Stimulated activated CD4-positive, alpha-beta T cell treated with anti-CD3 and anti-CD28 coated beads, Interleukin-1b, Interleukin-23, amount 100 ng/mL, for 48 hours (primary cell): ENCODE data around the gene ELP5.

Source experiments
- DNase-seq: peaks from one replicate; pipeline ENCODE4 v3.0.0-alpha.2; 2020

The ELP5 gene, protein sequence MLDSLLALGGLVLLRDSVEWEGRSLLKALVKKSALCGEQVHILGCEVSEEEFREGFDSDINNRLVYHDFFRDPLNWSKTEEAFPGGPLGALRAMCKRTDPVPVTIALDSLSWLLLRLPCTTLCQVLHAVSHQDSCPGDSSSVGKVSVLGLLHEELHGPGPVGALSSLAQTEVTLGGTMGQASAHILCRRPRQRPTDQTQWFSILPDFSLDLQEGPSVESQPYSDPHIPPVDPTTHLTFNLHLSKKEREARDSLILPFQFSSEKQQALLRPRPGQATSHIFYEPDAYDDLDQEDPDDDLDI

GRCh38 chr17:7252176-7253043, at the start of gene ELP5:
Gene ELP5, plus strand, starts transcription at chr17:7252215. Its CDS starts 336 bp downstream, at chr17:7252551.
- peak; percentile 93 for DNase-seq

- no peak for DNase-seq
These were observed 48.6 kb upstream of the ELP5 start for GRCh38 chr17:7203391-7203790.

- no peak for DNase-seq
These were observed 47.7 kb upstream of the ELP5 start for GRCh38 chr17:7204336-7204735.

DNA sequence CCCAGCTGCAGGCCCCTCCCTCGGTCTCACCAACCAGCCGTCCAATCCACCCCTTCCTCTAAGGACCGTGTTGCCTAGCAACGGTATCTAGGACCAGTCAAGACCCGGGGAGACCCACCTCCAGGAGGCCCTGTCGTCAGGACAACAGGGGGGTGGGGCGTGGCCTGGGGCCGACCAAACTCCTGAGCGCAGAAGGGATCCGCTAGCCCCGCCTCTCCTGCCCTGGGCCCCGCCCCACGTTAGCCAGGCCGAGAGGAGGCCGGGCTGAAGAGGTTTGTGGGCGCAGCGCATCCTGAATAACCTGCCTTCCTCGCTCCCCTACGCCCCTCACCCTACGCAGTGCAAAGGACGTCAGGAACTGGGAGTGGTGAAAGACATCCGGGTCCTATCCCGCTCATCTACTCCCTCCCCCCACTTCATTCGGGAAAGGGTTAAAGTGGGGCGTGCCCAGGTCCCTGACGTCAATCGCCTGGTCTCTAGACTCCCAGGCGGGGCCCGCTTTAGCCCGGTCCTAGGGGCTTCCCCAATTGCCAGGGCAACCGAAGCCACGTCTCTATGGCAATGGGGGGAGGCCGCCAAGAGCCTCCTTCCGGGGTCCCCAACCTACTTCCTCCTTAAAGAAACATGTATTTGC, 47.1 kb upstream of the ELP5 start:
- DNase-seq: peak; percentile 90

GRCh38 chr17:7205561-7205960, 46.5 kb upstream of the ELP5 start:
- no peak for DNase-seq

GRCh38 chr17:7207120-7208001, 44.7 kb upstream of the ELP5 start:
- DNase-seq: no peak

DNA sequence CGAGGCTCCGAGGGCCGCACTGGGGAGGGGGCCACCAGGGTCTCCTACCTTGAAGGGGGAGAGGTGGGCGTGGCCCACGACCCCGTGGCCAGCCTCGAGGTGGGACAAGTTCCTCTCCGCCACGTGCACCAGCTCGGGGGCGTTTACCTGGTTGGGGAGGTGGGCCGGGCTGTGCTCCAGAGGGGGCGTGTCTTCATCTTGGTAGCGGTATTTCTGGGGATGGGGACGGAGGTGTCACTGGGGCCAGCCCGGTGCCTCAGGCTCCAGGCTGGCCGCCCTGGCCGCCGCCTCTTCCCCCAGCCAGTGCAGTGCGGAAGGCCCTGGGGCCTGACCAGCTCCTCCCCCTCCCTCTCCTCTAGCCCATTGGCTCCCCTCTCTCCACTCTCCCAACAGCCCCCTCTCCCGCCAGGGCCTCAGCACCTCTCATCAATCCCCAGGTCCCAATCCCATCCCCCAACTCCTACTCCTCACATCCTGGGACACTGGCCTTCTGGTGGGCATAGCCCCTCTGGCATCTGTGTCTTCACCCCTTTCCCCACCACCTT, 43.9 kb upstream of the ELP5 start:
- no peak for DNase-seq

- DNase-seq: no peak
These were observed 43.1 kb upstream of the ELP5 start for GRCh38 chr17:7208754-7209460.

GRCh38 chr17:7211491-7212273, 40.3 kb upstream of the ELP5 start:
- no peak for DNase-seq

DNA sequence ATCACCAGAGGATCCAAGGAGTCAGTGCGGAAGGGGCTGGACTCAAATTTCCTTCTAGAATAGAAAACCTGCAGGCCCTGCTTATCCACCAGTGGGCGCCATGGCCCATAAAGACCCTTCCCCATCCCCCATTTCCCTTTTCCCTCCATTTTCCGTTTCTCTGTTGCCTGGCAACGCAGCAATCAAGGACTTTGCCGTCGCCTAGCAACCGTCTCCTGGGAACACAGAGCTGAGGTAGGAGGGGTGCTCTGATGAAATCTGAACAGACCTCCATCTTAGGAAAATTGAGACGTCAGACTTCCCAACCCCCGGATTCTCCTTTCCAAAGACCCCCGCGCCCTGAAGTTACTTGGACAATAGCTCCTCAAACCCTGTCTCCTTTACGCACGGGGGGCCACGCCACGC, 38.1 kb upstream of the ELP5 start:
- peak; percentile 73 for DNase-seq

- peak; percentile 100 for DNase-seq
These were observed 37.5 kb upstream of the ELP5 start for GRCh38 chr17:7214300-7215135.

GRCh38 chr17:7215136-7215638, 36.8 kb upstream of the ELP5 start:
- DNase-seq: no peak

DNA sequence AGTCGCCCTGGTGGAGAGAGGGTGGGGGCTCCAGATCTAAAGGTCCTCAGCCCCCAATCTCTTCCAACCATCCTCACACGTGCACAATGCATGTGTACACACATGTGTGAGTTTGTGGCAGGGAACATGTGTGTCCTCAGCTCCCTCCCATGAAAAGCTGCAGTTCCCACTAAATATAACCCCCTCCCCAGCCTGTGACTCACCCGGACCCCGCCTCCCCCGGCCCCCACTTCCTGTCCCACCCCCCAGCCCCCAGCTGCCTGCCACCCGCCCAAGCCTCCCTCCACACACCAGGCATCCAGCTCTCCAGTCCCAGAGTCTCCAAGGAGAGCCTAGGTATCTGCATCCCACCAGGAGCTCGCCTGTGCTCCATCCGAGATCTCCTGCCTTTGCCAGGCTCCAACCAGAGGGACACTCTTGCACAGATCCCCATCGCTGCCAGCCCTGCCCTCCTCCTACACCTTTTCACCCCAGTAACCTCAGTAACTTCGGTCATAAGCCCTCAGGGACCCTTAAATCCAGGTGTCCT, 36.3 kb upstream of the ELP5 start:
- DNase-seq: no peak

GRCh38 chr17:7216242-7217112, 35.5 kb upstream of the ELP5 start:
- DNase-seq: no peak

DNA sequence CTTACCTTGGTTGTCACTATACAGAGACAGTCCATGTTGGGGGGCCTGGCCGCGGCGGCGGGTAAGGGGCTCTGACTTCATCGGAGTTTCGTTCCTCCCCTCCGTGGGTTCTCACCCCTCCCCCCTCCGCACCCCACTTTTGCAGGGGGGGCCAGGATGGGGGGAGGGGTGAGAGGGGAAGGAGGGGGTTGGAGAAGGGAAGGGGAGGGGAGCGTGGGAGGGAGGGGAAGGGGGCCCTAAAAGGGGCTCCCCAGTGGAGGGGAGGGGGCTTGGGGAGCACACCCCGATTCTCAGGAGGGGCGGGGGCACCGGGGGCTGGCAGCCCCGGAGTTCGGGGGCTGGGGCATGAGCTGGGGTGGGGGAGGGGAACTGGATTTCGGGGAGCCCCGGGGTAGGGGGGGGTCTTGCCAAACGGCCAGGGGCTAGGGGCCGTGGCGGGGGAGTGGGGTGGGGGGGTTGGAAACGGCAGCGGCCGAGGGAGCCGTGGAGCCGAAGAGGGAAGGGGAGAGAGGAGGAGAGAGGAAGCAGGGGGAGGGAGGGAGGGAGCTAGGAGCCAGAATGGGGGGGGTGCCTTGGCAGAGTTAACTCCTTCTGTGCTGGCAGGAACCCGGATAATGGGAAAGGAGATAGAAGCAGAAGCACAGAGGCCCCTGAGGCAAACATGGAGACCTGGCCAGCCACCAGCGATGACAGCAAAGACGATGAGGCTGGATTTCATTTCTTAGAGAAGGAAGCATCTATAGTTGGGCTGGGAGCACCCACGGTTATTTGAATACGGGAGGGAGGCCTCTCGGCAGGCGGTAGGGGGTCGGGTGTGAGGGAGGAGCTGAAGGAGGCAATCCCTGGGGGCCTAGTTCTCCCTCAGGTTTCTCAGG, 34.7 kb upstream of the ELP5 start:
- DNase-seq: peak; percentile 41

- DNase-seq: no peak
These were observed 33.8 kb upstream of the ELP5 start for GRCh38 chr17:7218166-7218565.

DNA sequence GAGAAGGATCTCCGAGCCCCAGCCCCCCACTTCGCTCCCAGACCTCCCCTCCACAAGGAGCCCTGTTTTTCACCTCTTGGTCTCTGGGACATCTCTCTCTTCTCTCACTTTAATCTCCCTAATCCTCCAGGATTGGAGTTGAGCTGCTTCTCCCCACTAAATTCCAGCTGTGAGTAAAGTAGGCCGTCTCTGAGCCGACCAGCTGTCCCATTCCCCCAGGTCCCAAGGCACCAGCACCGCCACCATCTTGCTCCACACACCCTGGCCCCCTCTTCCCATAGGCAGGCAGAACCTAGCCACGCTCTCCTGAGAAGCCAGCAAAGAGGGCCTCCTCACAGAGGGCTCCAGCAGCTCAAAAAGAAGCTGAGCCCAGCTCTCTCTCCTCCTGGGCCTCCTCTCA, 33.3 kb upstream of the ELP5 start:
- no peak for DNase-seq
